SK-N-SH treated with all-trans-retinoic acid at 6 μM for 48 hours (cell line): ENCODE data around the gene EFCAB12.
"Not testable (repeated sequence)": the region's sequence is repeated elsewhere in the genome, so short reads cannot be mapped to it uniquely, and the experiment has no call there.

ENCODE experiments used
- ATAC-seq: fragments of 200-7000 bp; cut with Tn5 transposase; 3 replicates; pipeline ENCODE4 v1.9.1; 2020; ENCODE audit warnings: mild to moderate bottlenecking, moderate library complexity
- ARNTL ChIP-seq: fragments of 450-650 bp; formaldehyde crosslinking; IDR thresholded peaks from 2 replicates; pipeline ENCODE4 v1.5.0; 2020; ENCODE audit warnings: low read depth, mild to moderate bottlenecking, moderate library complexity, borderline replicate concordance
- BACH2 ChIP-seq: fragments of 250-450 bp; sonication (Bioruptor Pico); IDR thresholded peaks from 2 replicates; pipeline ENCODE4 v1.9.0; 2021; ENCODE audit warnings: mild to moderate bottlenecking, borderline replicate concordance
- ESRRG ChIP-seq: fragments of 250-450 bp; sonication (Bioruptor Pico); IDR thresholded peaks from 2 replicates; pipeline ENCODE4 v1.6.1; 2021; ENCODE audit warnings: mild to moderate bottlenecking
- GLIS3 ChIP-seq: fragments of 250-450 bp; sonication (Bioruptor Pico); IDR thresholded peaks from 2 replicates; pipeline ENCODE4 v1.5.0; 2020; ENCODE audit warnings: mild to moderate bottlenecking, moderate library complexity
- OSR1 ChIP-seq: fragments of 250-450 bp; sonication (Bioruptor Pico); IDR thresholded peaks from 2 replicates; pipeline ENCODE4 v1.8.0; 2022; ENCODE audit warnings: moderate library complexity, mild to moderate bottlenecking, inconsistent platforms
- PPARA ChIP-seq: fragments of 250-450 bp; sonication (Bioruptor Pico); IDR thresholded peaks from 2 replicates; pipeline ENCODE4 v1.5.0; 2020; ENCODE audit warnings: mild to moderate bottlenecking, borderline replicate concordance
- RARB ChIP-seq: fragments of 250-450 bp; sonication (Bioruptor Pico); IDR thresholded peaks from 2 replicates; pipeline ENCODE4 v1.8.0; 2021; ENCODE audit warnings: mild to moderate bottlenecking, moderate library complexity
- SNAI2 ChIP-seq: fragments of 250-450 bp; sonication (Bioruptor Pico); IDR thresholded peaks from 2 replicates; pipeline ENCODE4 v1.5.0; 2020; ENCODE audit warnings: mild to moderate bottlenecking, moderate library complexity
- TCF4 ChIP-seq: fragments of 250-450 bp; sonication (Bioruptor Pico); IDR thresholded peaks from 2 replicates; pipeline ENCODE4 v1.8.0; 2021; ENCODE audit warnings: mild to moderate bottlenecking, moderate library complexity, borderline replicate concordance
- TOX ChIP-seq: fragments of 250-450 bp; sonication (Bioruptor Pico); IDR thresholded peaks from 2 replicates; pipeline ENCODE4 v1.8.0; 2021; ENCODE audit warnings: mild to moderate bottlenecking, moderate library complexity, borderline replicate concordance
- ZC3H10 ChIP-seq: fragments of 250-450 bp; sonication (Bioruptor Pico); IDR thresholded peaks from 2 replicates; pipeline ENCODE4 v1.5.1; 2021; ENCODE audit warnings: mild to moderate bottlenecking, moderate library complexity
- ZFP3 ChIP-seq: fragments of 250-450 bp; sonication (Bioruptor Pico); IDR thresholded peaks from 2 replicates; pipeline ENCODE4 v1.5.0; 2020; ENCODE audit warnings: mild to moderate bottlenecking, moderate library complexity
- ZFP30 ChIP-seq: fragments of 450-650 bp; formaldehyde crosslinking; IDR thresholded peaks from 2 replicates; pipeline ENCODE4 v1.5.0; 2022; ENCODE audit warnings: mild to moderate bottlenecking, moderate library complexity
- ZNF565 ChIP-seq: fragments of 450-650 bp; formaldehyde crosslinking; conservative IDR thresholded peaks from 2 replicates; pipeline ENCODE4 v1.5.0; 2020; ENCODE audit warnings: low read depth, mild to moderate bottlenecking, moderate library complexity
- ZNF70 ChIP-seq: fragments of 450-650 bp; formaldehyde crosslinking; IDR thresholded peaks from 2 replicates; pipeline ENCODE4 v1.5.0; 2020; ENCODE audit warnings: mild to moderate bottlenecking, moderate library complexity
- ZNF8 ChIP-seq: fragments of 450-650 bp; formaldehyde crosslinking; IDR thresholded peaks from 2 replicates; pipeline ENCODE4 v1.5.0; 2020; ENCODE audit warnings: mild to moderate bottlenecking, moderate library complexity
- TF ChIP-seq, protein P1 (sequence below): fragments of 250-450 bp; sonication (Bioruptor Pico); IDR thresholded peaks from 2 replicates; pipeline ENCODE4 v1.5.0; 2020; ENCODE audit warnings: mild to moderate bottlenecking, moderate library complexity
- TF ChIP-seq, protein P2 (sequence below): fragments of 250-450 bp; sonication (Bioruptor Pico); IDR thresholded peaks from 2 replicates; pipeline ENCODE4 v1.5.1; 2020; ENCODE audit warnings: low read depth, mild to moderate bottlenecking, moderate library complexity
- TF ChIP-seq, protein P3 (sequence below): fragments of 250-450 bp; sonication (Bioruptor Pico); IDR thresholded peaks from 2 replicates; pipeline ENCODE4 v1.8.0; 2021; ENCODE audit warnings: low read depth, mild to moderate bottlenecking, moderate library complexity, borderline replicate concordance
- TF ChIP-seq, protein P4 (sequence below): fragments of 250-450 bp; sonication (Bioruptor Pico); IDR thresholded peaks from 2 replicates; pipeline ENCODE4 v1.5.1; 2021; ENCODE audit warnings: mild to moderate bottlenecking, moderate library complexity

EFCAB12 gene

DNA sequence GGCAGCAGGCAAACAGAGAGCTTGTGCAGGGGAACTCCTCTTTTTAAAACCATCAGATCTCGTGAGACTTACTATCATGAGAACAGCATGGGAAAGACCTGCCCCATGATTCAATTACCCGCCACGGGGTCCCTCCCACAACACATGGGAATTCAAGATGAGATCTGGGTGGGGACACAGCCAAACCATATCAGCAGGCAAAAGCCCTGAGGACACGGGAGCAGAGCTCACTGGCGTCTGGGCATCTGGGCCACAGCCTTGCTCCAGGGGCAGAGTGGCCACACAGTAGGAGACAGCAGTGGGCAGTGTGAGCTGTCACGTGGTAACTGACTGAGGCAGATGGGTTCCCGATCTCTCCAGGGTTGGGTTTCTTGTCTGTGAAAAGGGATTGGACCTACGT, 42.9 kb downstream of the EFCAB12 start:
- peak; percentile 92 for TF ChIP-seq TCF4 (CRISPR knock-in tag)
- TF ChIP-seq, protein P1, sequence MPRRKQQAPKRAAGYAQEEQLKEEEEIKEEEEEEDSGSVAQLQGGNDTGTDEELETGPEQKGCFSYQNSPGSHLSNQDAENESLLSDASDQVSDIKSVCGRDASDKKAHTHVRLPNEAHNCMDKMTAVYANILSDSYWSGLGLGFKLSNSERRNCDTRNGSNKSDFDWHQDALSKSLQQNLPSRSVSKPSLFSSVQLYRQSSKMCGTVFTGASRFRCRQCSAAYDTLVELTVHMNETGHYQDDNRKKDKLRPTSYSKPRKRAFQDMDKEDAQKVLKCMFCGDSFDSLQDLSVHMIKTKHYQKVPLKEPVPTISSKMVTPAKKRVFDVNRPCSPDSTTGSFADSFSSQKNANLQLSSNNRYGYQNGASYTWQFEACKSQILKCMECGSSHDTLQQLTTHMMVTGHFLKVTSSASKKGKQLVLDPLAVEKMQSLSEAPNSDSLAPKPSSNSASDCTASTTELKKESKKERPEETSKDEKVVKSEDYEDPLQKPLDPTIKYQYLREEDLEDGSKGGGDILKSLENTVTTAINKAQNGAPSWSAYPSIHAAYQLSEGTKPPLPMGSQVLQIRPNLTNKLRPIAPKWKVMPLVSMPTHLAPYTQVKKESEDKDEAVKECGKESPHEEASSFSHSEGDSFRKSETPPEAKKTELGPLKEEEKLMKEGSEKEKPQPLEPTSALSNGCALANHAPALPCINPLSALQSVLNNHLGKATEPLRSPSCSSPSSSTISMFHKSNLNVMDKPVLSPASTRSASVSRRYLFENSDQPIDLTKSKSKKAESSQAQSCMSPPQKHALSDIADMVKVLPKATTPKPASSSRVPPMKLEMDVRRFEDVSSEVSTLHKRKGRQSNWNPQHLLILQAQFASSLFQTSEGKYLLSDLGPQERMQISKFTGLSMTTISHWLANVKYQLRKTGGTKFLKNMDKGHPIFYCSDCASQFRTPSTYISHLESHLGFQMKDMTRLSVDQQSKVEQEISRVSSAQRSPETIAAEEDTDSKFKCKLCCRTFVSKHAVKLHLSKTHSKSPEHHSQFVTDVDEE (CRISPR knock-in tag): peak; percentile 65; the same call in 1 of the 2 replicates
- TF ChIP-seq ZNF70 (CRISPR knock-in tag): 0 out of 2 replicates have a peak, but pooled peaks have one; percentile 8
- TF ChIP-seq, all 23 proteins: peak for 3; not testable (repeated sequence) for 20
- peak; percentile 8; the same call in 1 of the 3 replicates for ATAC-seq

DNA sequence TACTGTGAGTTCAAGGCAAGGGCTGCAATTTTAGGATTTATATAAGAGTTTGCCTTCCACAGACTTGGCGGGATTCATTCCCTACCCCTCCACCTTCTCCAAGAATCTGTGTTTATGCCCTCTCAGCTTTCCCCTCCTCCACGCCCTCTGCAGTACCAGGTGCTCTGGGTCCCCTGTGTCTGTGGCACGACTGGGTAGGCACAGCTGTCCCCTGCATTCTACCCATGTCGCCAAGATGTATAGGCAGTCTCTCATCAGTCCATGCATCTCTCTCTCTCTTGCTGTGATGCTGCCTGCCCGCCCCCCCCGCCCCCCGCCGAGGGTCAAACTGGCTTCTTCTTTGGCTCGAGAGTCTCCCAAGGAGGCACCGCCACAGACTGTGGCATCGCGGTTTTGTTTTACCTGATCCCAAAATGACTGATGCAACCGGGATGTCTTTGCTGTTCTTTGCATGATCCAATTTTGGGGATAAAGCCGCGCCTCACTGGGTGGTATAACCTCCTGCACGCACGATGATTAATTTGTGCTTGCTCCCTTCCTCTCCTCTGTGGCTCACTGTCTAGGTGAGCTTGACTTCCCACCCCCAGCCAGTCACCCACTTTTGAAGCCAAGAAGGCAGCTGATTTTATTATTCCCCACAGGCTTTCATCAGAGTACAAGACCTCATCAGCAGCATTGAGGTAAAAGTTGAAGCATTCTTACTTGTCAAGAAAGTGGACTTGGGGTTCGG, 43.7 kb downstream of the EFCAB12 start:
- TF ChIP-seq GLIS3 (CRISPR knock-in tag) (no peak), ZNF8 (CRISPR knock-in tag) (no peak), ESRRG (CRISPR knock-in tag) (no peak), ZFP30 (no peak), ZNF70 (CRISPR knock-in tag) (no peak), TCF4 (CRISPR knock-in tag) (no peak), ZFP3 (CRISPR knock-in tag) (no peak), TOX (CRISPR knock-in tag) (no peak), ZC3H10 (no peak), ARNTL (CRISPR knock-in tag) (no peak), ZNF565 (CRISPR knock-in tag) (no peak), OSR1 (CRISPR knock-in tag) (no peak), BACH2 (CRISPR knock-in tag) (no peak), PPARA (CRISPR knock-in tag) (no peak), SNAI2 (no peak), RARB (CRISPR knock-in tag) (no peak)
- TF ChIP-seq, protein P2, sequence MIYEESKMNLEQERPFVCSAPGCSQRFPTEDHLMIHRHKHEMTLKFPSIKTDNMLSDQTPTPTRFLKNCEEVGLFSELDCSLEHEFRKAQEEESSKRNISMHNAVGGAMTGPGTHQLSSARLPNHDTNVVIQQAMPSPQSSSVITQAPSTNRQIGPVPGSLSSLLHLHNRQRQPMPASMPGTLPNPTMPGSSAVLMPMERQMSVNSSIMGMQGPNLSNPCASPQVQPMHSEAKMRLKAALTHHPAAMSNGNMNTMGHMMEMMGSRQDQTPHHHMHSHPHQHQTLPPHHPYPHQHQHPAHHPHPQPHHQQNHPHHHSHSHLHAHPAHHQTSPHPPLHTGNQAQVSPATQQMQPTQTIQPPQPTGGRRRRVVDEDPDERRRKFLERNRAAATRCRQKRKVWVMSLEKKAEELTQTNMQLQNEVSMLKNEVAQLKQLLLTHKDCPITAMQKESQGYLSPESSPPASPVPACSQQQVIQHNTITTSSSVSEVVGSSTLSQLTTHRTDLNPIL (CRISPR knock-in tag): no peak
- TF ChIP-seq, protein P3, sequence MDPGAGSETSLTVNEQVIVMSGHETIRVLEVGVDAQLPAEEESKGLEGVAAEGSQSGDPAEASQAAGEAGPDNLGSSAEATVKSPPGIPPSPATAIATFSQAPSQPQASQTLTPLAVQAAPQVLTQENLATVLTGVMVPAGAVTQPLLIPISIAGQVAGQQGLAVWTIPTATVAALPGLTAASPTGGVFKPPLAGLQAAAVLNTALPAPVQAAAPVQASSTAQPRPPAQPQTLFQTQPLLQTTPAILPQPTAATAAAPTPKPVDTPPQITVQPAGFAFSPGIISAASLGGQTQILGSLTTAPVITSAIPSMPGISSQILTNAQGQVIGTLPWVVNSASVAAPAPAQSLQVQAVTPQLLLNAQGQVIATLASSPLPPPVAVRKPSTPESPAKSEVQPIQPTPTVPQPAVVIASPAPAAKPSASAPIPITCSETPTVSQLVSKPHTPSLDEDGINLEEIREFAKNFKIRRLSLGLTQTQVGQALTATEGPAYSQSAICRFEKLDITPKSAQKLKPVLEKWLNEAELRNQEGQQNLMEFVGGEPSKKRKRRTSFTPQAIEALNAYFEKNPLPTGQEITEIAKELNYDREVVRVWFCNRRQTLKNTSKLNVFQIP: no peak
- TF ChIP-seq, protein P1 (CRISPR knock-in tag): no peak
- TF ChIP-seq, protein P4, sequence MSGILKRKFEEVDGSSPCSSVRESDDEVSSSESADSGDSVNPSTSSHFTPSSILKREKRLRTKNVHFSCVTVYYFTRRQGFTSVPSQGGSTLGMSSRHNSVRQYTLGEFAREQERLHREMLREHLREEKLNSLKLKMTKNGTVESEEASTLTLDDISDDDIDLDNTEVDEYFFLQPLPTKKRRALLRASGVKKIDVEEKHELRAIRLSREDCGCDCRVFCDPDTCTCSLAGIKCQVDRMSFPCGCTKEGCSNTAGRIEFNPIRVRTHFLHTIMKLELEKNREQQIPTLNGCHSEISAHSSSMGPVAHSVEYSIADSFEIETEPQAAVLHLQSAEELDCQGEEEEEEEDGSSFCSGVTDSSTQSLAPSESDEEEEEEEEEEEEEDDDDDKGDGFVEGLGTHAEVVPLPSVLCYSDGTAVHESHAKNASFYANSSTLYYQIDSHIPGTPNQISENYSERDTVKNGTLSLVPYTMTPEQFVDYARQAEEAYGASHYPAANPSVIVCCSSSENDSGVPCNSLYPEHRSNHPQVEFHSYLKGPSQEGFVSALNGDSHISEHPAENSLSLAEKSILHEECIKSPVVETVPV: no peak
- no peak for ATAC-seq

DNA sequence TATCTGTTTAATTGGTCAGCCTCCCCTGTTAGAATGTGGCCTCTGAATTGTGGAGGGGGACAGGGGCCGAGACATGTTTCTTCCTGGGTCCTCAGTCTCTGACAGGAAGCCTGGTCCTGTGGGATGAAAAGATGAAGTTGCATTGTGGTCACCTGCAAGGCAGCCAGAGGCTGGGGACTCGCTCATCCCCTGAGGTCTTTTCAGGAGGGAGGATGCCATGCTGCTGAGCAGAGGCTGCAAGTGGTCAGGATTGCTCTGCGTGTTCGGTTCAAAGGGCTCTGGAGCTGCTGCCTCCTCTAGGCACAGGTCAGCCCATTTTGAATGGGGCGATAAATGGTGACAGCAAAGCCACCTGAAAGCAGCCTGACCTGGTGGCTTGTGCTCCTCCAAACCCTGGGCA, 44.3 kb downstream of the EFCAB12 start:
- ATAC-seq: not testable (repeated sequence)
